H4 (cell line): ENCODE measurements around the gene TMCC3. TPM values are rescaled to one million over a fixed set of nuclear protein-coding genes. Genes with fewer than 3 reads are reported as not detected.
"Not testable (repeated sequence)": the region's sequence is repeated elsewhere in the genome, so short reads cannot be mapped to it uniquely, and the experiment has no call there.

ENCODE experiments used
- DNase-seq: peaks from one replicate; pipeline ENCODE4 v3.0.0-alpha.2; 2015; ENCODE audit warnings: low spot score
- total RNA-seq: library from RNA; depleted of rRNA; stranded (reverse); fragments of >200 nt; shearing (Covaris generic); gene quantifications from 2 replicates; pipeline ENCODE4 v1.2.3, GENCODE V29; 2014

Gene TMCC3
- total RNA-seq, 1 experiment from 2014 or later, result 0.43 TPM

DNA sequence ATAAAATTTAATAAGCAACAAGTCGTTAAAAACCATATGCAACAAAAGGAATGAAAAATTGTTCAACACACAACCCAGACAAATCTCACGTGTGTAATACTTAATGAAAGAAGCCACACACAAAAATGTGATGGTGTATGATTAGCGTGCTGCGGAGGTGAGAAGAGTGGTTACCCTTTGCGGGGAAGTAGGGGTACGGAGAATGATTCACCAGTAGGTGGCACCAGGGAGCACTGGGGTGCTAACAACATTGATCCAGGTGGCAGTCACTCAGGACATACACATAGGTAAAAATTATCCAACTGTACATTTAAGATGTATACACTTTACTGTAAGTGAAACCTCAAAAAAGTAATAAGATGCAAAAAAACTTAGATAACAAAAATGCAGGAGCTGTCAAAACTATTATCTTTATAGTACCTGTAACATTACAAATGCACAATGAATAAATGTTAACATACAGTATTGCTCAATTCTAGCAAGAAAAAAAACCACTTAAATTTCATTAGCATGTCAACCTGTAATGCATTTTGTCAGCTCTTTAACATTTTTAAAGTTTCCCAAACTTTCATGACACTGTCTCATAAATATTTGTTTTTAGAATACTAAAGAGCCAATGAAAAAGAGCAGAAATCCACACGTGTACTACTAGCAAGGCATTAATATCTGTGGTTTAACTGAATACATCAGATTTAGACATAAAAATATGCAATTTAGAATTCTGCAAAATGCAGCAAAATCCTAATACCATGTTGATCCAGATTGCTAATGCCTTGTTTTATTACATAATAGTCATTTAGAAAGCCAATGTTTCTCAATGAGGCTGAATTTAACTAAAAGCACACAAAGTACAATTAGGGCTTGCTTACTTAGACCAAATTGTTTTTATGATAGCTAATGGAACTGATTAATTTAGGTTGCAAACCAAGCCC, 46.7 kb downstream of the TMCC3 start:
- no peak for DNase-seq

DNA sequence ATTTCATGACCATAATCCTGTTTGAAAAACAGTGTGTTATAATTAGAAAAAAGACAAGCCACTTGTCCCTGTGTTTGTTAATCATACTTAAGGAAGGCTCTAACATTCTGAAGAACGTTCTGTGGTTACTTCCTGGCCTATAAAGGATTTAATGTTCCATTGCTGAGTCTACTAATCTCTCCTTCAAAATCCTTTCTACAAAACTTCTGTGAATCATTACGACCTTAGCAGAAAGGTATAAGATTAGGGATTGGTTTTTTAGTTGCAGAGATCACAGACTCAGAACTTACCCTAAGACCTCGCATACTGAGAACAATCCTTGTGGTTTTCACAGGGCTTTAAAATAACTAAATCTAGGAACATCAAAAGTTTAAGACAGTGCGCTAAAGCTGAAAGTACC, 48.3 kb downstream of the TMCC3 start:
- DNase-seq, result no peak

DNA sequence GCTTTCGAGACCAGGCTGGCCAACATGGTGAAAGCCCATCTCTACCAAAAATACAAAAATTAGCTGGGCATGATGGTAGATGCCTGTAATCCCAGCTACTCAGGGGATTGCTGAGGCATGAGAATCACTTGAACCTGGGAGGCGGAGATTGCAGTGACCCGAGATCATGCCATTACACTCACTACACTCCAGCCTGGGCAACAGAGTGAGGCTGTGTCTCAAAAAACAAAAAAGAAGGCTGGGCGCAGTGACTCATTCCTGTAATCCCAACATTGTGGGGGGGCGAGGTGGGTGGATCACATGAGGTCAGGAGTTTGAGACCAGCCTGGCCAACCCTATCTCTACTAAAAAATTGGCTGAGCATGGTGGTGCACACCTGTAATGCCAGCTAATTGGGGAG, 49.0 kb downstream of the TMCC3 start:
- DNase-seq, result not testable (repeated sequence)

DNA sequence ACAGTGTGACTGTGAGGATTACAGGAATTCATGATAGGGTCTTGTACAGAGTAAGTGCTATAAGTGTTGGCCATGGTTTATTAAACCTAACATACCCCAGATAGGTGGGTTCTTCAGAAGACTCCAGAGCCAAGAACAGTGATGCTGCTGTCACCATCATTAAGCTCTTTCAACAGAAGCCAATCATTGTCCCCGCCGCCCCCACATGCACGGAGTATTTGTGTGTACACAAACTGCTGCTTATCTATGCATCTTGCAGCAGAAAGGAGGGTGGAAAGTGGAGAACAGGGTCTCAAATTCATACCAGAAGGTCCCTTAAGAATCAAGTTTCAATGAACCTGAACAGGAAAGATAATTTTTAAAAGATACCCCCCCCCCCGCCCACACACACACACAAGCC, 51.2 kb downstream of the TMCC3 start:
- no peak for DNase-seq

DNA sequence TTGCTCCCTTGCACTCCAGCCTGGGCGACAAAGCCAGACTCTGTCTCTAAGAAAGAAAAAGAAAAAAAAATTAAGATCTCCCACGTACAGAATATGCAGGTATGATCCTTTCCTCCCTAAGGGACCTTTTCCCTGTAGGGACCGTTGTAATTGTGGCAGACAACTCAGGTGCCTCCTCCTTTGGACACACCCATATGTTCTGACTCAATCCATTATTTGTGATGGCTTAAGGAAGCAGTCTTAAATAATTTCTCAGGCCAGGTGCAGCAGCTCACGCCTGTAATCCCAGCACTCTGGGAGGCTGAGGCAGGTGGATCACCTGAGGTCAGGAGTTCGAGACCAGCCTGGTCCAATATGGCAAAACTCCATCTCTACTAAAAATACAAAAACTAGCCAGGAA, 53.1 kb downstream of the TMCC3 start:
- DNase-seq, result no peak

DNA sequence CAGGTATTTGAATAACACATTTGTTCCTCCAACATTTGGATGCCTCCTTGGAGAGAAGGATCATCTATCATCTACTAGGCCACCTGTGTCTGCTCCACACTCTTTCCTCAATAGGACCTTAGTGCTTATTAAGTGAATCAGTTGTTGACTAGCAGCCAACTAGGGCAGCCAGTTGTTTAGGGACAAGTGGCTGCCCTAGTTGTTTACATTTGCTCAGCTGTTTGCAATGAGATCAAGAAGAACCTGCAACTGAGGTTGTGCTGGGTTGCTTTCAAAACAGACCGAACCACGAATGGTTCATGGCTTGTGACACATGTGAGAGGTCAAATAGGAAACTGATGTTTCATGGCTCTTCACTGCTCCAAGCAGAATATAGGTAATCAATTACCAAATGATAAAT, 53.8 kb downstream of the TMCC3 start:
- peak; percentile 52 for DNase-seq

DNA sequence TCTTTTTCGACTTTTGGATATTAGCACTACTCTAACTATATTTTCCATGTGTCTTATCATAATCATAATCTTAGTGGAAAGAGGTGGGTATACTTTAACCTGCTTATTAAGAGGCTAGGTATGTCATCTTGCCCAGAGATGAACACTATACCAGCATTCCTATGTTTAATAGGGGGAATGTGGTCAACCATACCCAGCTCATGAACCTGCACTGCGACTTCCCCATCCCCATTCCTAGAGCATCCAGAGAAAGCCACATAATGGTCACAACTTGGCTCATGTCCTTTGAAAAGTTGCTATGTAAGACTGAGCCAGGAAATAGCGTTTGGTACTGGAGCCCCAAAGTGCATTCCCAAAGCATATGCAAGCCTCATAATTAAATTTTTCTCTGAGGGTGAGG, 55.2 kb downstream of the TMCC3 start:
- DNase-seq, result peak; percentile 41

DNA sequence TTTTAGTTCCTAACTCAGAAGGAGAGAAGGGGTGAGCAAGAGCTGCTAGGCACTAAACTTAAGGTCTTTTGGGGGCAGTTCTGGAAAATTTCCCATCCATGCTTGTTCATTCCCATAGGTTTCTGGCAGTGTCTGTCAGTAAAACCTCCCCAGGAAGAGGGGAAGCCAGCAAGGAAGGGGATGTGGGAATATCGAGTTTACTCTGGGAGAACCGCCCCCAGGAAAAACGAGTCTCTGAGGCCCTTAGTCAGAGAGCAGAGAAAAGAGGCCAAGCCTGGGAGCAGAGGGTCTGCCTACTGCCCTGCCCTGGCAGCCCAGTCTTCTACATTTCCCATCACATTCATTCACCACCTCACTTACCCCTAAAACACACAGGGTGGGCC, 55.9 kb downstream of the TMCC3 start:
- DNase-seq, result no peak

DNA sequence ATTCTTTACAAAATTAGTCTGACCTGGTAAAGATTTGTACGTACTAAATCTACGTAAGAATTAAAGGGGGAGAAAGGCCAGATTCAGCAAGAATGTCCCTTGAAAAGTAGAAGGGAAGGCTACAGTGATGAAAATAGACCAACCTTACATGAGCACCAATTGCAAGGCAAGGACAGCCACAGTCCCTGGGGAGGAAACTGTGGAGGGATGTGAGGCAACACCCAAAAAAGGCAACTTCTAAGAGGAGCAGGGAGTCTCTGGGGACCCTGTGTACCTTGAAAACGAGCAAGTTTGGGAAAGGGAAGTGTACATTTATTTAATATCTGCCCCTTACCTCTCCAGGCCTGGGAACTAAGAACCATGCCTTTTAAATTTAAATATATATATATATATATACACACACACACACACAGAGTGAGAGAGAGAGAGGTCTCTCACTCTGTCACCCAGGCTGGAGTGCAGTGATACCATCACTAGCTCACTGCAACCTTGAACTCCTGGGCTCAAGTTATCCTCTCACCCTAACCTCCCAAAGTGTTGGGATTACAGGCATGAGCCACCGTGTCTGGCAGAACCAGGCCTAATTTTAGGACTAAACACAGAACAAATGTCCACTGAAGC, 56.4 kb downstream of the TMCC3 start:
- DNase-seq, result no peak

DNA sequence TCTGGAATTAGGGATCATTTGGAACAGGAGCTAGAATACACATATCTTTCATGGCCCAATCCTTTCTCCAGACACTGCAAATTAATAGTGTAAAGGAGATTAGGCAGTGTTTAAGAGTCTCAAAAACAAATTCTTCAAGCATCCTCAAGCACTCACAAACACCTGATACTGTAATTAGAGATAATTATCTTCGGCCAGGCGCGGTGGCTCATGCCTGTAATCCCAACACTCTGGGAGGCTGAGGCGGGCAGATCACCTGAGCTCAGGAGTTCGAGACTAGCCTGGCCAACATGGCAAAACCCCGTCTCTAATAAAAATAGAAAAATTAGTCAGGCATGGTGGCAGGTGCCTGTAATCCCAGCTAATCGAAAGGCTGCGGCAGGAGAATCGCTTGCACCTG, 57.6 kb downstream of the TMCC3 start:
- DNase-seq, result not testable (repeated sequence)

DNA sequence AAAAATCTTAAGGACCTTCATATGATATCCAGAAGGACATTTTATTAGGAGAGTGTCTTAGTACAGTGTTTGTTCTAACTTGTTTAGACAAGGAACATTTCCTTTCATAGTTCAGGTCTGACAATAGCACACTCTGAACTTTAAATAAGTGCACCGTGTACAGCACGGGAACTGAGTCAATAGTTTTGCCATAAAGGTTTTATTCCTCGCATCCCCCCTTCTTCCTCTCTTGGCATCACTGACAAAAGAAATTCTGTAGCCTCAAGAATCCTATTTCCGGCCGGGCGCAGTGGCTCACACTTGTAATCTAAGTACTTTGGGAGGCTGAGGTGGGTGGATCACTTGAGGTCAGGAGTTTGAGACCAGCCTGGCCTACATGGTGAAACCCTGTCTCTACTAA, 58.3 kb downstream of the TMCC3 start:
- no peak for DNase-seq

DNA sequence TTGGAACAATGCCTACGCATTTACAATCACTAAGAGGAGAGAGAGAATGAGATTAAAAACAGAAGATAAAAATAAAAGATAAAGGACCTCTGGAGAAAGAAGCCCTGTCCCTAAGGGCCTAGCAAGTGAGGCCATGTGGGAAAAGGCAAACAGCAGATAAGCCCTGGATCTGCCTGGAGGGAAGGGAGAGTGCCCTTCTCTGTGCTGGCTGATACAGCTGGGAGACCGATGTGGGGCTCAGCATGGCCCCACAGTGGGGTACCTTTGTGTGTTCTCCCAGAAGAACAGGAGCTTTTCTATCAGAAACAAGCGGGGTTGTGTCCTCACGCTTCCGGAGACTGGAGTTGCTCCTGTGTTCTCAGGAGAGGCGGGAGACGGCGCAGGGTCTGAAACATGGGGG, 59.9 kb downstream of the TMCC3 start:
- DNase-seq, result no peak

DNA sequence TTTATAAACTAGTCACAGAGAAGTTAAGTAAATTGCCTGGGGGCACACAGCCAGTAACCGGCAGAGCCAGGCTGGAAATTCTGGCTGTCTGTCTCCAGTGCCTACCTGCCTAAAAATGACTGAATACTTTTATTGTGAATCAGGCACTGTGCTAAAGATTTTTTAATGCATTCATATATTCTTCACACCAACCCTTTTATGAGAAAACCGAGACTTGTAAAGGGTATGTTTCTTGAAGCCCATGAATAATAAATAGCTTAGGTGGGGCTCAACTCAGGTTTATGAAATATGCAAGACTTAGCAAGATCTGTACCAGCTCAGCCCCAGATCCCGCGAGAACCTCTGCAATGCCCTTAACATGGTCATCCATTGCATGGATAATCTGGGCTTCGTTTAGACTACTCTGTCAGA, 60.8 kb downstream of the TMCC3 start:
- DNase-seq, result no peak

DNA sequence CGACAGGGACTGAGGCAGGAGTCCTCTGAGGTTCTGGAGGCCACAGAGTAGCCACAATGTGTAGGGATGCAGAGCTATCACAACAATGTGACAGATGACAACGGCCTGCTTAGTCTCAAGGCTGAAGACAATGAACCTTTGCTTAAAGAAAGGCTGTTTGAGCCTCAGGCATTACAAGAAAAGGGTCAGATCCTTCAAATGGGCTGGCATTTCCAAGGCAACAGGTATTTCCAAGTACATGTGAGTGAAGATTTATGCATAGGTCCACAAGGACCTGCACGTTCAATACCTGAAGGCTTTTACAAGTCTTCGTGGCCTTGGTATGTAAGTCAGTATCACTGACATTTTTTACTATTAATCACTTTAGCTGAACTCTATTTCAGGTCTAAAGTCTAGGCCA, 62.0 kb downstream of the TMCC3 start:
- no peak for DNase-seq

DNA sequence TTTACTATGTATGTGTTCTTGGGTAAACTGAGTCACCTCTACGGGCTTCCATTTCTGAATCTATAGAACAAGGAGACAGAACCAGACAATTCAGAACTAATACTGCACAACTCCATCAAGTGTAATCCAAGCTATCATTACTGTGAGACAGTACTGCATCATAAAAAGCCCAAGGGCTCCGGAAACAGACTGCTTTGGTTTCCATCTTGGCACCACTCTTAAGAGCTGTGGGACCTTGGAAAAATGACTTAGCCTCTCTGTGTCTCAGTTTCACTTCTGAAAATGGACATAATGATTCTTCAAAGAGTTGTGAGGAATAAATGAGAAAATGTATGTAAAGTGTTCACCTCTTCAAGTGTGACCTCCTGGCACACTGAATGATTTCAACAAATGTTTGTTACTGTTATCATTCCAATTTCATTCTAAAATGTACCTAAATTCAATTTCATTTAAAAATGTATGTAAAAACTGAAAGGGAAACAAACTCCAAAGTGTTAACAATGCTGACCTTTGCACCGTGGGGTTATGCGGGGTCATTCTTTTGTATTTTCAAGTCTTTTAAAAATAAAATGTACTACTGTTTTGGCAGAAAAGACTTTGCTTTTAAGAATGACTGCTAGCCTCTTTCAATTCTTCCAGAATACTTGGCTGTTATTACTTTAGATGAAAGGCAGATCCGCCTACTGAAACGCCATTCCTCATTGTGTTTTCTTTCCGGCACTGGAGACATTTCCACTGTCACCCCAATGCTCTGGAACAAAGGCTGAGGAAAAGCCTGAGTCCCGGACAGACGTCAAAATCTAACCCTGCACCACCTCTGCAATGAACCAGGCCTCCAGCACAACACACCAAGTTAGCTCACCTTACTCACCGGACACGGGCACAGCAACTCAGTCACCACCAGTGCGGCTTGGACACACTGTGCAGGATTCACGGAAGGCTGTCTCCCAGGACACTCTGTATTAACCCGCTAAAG, 62.8 kb downstream of the TMCC3 start:
- no peak for DNase-seq

DNA sequence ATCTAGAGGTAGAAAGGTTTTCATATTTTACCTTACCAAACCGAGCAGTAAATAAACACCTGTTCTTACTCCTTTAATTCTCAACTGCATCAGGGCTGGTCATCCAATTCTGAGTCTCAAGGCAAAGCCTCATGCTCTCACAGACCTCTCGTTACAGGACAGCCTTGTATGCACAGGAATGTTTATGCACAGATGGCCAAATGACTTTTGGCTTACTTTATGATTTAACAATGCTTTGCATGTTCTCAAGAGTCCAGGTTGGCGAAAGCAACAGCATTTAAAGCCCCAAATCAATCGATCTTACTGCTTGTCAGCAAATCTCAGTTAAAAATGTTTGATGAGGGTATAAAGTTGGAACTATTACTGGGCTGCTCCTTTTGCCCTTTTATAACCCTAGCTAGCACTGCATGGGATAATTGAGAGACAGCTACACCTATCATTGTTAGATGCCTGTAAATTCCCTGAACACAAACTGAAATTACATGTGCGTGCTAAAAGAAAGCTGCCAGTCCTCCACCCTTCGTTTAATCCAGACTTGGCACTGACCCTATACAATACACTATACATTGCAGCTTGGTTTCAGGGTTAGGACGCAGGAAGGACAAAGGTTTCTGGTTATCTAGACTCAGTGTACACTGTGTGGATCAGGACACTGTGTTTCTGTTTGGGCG, 63.6 kb downstream of the TMCC3 start:
- peak; percentile 15 for DNase-seq

DNA sequence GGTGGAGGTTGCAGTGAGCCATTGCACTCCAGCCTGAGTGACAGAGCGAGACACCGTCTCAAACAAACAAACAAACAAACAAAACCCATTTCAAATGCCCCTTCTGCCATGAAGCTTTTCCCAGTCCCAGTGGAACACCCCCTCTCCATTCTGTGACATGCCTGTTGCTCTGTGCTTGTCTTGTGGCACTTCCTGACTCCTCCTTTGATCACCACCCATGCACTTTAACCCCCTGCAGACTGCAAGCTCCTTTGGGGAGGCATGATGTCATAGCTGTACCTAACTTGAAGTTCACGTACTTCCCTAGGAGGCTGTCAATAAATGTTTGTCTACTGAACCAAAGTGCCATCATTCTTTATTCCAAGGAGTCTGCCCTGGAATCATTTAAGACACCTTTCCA, 64.7 kb downstream of the TMCC3 start:
- no peak for DNase-seq

DNA sequence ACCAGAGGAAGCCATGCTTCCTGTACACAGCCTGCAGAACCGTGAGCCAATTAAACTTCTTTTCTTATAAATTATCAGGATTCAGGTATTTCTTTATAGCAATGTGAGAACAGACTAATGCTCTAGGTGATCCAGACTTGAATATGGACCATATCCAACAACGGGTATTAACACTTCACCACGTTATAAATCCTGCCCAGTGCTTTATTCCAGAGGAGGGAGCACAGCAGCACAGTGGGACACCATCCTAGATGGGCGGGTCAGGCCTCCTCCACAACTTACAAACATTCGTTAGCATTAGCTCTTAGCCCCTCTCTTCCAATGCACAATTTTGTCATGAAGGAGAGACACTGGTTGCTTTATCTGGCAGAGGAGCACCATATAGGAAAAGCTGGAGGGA, 66.0 kb downstream of the TMCC3 start:
- no peak for DNase-seq

DNA sequence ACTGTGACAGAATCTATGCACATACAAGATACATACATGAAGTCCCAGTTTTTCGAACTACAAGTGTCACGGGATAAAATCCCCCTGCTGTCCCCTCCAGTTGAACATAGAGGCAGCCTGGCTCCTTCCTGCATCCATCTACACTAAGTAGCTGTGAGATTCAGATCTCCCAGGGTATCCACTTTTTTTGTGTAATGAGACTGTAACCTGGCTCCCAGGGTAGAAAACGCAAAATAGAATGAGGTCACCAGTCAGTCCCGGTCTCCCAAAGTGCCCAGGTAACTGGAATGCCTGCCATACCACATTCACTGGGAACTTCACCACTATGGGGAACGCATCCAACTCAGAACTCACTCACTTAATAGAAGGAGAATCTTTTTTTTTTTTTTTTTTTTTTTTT, 67.8 kb downstream of the TMCC3 start:
- no peak for DNase-seq

DNA sequence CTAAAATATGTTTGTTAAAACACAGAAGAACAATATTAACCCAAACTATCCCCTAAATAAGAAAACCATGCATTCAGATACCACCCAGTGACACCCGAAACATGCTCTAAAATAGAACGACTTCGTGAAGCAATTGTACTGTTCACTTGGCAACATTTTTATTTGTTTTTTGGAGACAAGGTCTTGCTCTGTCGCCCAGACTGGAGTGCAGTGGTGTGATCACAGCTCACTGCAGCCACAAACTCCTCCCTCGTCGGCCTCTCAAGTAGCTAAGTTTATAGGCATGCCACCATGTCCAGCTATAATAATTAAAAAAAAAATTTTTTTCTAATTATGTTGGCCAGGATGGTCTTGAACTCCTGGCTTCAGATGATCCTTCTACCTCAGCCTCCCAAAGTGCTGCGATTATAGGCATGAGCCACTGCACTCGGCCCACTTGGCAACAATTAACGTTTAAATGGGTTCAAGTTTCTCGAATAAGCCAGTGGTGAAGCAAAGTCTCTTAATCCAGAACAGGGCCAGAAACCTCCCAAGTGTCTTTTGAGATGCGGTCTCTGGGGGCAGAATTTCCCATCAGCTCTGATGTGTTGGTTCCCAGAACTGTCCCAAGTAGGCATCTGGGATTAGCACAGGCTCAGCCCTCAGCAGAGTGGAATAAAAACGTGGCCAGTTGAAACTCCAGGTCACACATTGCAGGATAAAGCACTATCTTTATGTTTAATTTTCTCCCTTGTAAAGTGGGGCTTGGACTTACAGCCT, 74.5 kb downstream of the TMCC3 start:
- no peak for DNase-seq

DNA sequence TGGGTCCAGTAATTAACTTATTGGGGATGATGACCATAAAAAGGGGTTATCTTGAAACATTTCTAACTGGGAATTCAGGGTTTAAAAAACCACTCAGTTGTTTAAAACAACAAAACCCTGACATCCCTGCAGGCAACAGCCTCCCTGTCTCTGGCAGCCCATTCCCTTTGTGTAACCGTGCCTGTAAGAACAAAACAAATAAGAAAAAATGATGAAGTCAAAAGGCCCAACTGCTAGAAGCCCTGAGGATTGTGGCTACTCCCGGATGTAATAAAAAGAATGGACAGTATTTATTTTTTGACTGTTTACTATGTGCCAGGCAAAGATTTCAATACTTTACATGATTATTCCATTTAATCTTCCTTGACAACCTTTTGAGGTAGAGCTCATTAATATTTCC, 75.3 kb downstream of the TMCC3 start:
- no peak for DNase-seq
